PFSK-1 (cell line): ENCODE measurements around the gene RAB11B.

Experiments used
- FOXP2 ChIP-seq: optimal IDR thresholded peaks from 2 replicates; pipeline ENCODE3; 2011; ENCODE audit warnings: borderline replicate concordance, control low read depth, inconsistent platforms; ENCODE audit not compliant: insufficient read depth; ENCODE audit errors: extremely low read length, extremely low read depth
- POLR2AphosphoS5 ChIP-seq: IDR thresholded peaks from 2 replicates; pipeline ENCODE4 v1.6.1; 2012; ENCODE audit warnings: low read depth, mild to moderate bottlenecking, control low read depth, low read length, moderate library complexity
- REST ChIP-seq, 2 experiments: IDR thresholded peaks; 2 replicates each; pipeline versions ENCODE4 v1.6.1 to v1.8.0; 2011 to 2012; ENCODE audit warnings: low read depth in 2 of 2, low read length in 2 of 2, control low read depth in 1 of 2, inconsistent platforms in 1 of 2, mild to moderate bottlenecking in 1 of 2, moderate library complexity in 1 of 2; ENCODE audit not compliant: insufficient read depth in 1 of 2
- SIN3A ChIP-seq: IDR thresholded peaks from 2 replicates; pipeline ENCODE4 v1.6.1; 2012; ENCODE audit warnings: mild to moderate bottlenecking, low read length, moderate library complexity, borderline replicate concordance; ENCODE audit not compliant: insufficient read depth
- TAF1 ChIP-seq: IDR thresholded peaks from 2 replicates; pipeline ENCODE4 v1.6.1; 2012; ENCODE audit warnings: low read length, control low read depth, borderline replicate concordance; ENCODE audit not compliant: insufficient read depth

RAB11B gene

GRCh38 chr19:8361921-8362793 lies 28.0 kb upstream of the RAB11B start:
- peak; percentile 50 for TF ChIP-seq FOXP2
- no peak for TF ChIP-seq TAF1

GRCh38 chr19:8363803-8364771 lies 26.1 kb upstream of the RAB11B start, which contains the start of gene ANGPTL4:
Gene ANGPTL4 (plus strand): TSS chr19:8364155. CDS start chr19:8364322, 167 bp downstream.
- TF ChIP-seq TAF1 = no peak
- no peak for TF ChIP-seq SIN3A
- no peak for TF ChIP-seq POLR2AphosphoS5
- no peak for TF ChIP-seq REST (IDR thresholded peaks at IDR 0.05; ENCODE audit: insufficient read depth in 1 of 2, low read depth in 2 of 2, low read length in 2 of 2)
- peak; percentile 32 for TF ChIP-seq FOXP2

GRCh38 chr19:8366121-8366581 lies 24.0 kb upstream of the RAB11B start:
- no peak for TF ChIP-seq POLR2AphosphoS5
- TF ChIP-seq TAF1 = no peak
- no peak for TF ChIP-seq FOXP2
- no peak for TF ChIP-seq REST (IDR thresholded peaks at IDR 0.05; ENCODE audit: insufficient read depth in 1 of 2, low read depth in 2 of 2, low read length in 2 of 2)
- no peak for TF ChIP-seq SIN3A

GRCh38 chr19:8366961-8367326 lies 23.2 kb upstream of the RAB11B start:
- TF ChIP-seq REST (IDR thresholded peaks at IDR 0.05; ENCODE audit: insufficient read depth in 1 of 2, low read depth in 2 of 2, low read length in 2 of 2) (no peak), TAF1 (no peak), SIN3A (no peak), FOXP2 (no peak), POLR2AphosphoS5 (no peak)

- no peak for TF ChIP-seq SIN3A
- peak; percentile 18; the same call in 1 of the 2 replicates for TF ChIP-seq TAF1
- peak; percentile 53 for TF ChIP-seq FOXP2
- TF ChIP-seq REST (IDR thresholded peaks at IDR 0.05; ENCODE audit: insufficient read depth in 1 of 2, low read depth in 2 of 2, low read length in 2 of 2) = peak in 1 of 2 experiments; percentile 54; a peak in 1 of 4 replicates
- 0 out of 2 replicates have a peak, but pooled peaks have one; percentile 32 for TF ChIP-seq POLR2AphosphoS5
Measured at GRCh38 chr19:8367327-8368001, 22.7 kb upstream of the RAB11B start.
